Measurements from ENCODE around the gene LLGL1.

LLGL1 gene

DNA sequence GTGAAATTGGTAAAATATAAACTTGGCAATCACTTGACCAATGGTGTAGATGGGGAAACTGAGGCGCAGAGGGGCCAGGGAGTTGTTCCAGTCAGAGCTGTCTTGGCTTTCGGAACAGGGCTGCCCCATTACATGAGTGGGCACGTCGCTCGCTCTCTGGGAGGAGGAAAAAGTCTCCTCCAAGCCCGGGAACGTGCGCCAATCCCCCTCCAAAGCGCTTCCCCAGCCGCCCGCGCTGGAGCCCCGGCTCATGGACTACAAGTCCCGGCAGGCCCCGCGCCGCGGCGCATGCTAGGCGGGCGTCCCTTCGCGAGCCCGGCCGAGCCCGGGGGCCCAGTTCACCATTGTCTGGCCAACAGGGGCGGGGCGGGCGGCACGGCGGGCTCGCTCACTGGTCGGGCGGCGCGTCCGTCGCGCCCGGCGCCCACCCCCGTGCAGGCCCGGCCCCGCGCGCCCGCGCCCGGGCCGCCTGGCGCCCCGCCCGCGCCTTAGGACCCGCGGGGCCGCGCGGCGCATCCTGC lies at the start of gene LLGL1:
TSS of gene LLGL1 (plus strand) at position 515 of the 521 bp plus-strand sequence. CDS start 48 bp downstream, outside the sequence.
- in situ Hi-C loops (cut with HindIII; ENCODE audit: low sequenced_read_pairs) = no loop called here

DNA sequence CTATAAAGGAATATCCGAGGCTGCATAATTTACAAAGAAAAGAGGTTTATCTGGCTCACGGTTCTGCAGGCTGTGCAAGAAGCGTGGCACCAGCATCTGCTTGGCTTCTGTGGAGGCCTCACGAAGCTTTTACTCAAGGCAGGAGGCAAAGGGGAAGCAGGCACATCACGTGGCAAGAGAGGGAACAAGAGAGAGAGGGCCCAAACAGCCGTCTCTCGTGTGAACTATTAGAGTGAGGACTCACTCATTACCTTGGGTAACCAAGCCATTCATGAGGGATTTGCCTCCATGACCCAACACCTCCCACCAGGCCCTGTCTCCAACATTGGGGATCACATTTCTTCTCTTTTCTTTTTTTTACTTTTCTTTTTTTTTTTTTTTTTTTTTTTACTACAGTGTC lies 49.3 kb upstream of the LLGL1 start:
- in situ Hi-C loops (cut with HindIII; ENCODE audit: low sequenced_read_pairs) = no loop called here

DNA sequence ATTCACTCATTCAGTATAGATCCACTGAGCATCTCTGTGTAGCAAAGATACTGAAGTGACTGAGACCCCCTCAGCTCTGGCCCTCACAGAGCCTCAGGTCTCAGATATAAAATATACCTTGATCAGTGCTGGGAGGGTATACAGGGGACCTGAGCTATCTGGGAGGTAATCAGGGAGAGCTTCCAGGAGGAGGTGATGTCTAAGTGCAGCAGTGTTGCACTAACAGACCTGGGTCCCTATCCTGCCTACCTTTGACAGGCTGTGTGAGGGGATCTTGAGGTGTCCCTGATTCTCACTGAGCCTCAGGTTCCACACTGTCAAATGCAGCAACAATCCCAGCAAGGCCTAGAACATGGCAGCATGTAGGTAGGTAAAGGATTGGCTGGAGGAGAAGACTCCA lies 48.3 kb upstream of the LLGL1 start:
- in situ Hi-C loops (cut with HindIII; ENCODE audit: low sequenced_read_pairs) = no loop called here

DNA sequence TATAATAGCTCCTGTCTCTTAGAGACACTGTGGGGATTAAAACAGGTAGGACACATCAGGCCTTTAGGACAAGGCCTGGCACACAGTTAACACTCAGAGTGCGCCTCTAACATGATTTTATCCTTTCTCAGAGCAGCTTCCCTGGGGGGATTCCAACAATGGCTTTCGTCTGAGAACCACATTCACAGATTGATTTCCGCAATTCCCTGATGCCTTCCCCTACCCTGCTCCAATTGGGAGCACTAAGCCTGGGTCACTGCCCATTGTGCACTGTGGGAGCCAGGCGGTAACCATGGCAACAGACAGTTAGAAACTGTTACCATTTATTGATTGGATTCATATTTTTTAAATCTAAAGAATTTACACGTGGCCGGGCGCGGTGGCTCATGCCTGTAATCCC lies 47.7 kb upstream of the LLGL1 start:
- in situ Hi-C loops (cut with HindIII; ENCODE audit: low sequenced_read_pairs) = no loop called here

DNA sequence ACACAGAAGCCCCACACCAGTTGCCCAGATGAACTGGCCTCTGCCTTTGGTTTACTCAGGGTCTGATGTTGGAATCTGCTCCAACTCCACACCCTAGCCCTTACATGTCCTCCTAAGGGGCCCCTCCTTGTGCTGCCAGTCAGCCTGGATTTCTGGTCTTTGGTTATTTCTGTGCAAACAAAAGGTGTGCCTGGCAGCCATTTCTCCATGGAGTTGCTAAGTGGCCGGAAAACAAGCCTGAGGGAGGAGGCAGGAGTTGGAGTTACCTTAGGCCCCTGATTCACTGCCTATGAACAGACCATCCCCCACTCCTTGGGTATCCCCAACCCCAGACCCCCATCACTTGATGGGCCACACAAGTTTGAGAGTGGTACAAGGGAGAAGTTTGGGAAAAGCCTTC lies 46.2 kb upstream of the LLGL1 start:
- in situ Hi-C loops (cut with HindIII; ENCODE audit: low sequenced_read_pairs) = no loop called here

DNA sequence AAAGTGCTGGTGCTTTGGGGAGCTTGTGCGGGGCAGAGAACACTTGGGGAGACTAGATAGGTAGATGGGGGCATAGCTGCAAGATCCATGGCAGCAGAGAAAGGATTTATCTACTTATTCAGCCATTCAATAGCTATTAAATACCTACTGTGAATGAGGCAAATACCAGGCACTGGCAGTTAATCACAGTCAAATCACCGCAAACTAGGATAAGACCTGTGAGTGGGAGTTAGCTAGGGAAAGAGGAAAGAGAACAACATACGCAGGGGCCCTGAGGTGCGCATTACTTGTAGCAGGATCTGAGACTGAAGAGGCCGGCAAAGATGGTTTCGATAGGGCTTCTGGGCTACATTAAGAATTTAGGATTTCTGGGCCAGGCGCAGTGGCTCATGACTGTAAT lies 45.6 kb upstream of the LLGL1 start:
- in situ Hi-C loops (cut with HindIII; ENCODE audit: low sequenced_read_pairs) = no loop called here

DNA sequence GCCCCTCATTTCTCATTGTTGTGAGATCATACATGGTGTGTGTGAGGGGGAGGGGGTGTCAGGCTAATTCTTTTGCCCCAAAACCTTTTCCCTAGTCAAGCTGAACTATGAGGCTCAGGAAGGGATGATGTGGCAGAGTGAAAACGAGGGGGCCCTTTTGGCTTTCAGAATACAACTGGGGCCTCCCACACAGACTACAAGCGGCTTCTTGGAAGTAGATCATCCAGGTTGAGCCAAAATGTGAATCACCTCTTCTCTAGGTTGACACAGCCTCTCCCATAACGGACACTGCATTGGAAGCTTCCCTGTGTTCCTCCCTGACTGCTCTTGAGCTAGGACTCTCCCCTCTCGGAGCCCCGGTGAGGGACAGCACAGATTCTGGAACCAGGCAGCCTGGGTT lies 44.1 kb upstream of the LLGL1 start:
- in situ Hi-C loops (cut with HindIII; ENCODE audit: low sequenced_read_pairs) = no loop called here

DNA sequence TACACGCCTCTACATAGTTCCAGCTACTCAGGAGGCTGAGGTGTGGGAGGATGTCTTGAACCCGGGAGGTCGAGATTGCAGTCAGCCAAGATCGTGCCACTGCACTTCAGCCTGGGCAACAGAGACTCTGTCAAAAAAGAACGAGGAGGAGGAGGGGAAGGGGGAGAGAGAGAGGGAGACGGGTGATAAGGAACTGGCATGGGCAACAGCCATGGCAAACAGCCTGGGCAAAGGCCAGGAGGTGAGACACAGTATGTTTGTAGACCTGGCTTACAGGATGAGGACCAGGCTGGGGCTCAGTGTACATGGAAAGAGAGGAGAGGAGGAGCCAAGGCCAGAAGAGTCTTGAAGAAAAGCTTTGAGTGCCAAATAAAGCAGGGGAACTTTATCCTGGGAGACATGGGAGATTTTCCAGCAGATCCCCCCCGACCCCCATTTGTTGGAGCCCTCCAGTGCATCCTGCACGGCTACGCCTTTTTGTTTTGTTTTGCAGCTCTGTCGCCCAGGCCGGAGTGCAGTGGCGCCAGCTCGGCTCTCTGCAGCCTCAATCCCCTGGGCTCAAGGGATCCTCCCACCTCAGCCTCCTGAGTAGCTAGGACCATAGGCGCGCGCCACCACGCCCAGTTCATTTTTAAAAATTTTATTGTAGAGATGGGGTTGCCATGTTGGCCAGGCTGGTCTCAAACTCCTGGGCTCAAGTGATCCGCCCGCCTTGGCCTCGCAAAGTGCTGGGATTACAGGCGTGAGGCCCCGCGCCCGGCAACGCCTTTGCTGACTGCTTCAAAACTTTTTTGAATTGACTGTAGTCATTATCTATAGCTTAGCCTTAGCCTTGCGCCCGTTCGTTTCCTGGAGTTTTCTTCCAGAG lies 43.1 kb upstream of the LLGL1 start:
- in situ Hi-C loops (cut with HindIII; ENCODE audit: low sequenced_read_pairs) = no loop called here

DNA sequence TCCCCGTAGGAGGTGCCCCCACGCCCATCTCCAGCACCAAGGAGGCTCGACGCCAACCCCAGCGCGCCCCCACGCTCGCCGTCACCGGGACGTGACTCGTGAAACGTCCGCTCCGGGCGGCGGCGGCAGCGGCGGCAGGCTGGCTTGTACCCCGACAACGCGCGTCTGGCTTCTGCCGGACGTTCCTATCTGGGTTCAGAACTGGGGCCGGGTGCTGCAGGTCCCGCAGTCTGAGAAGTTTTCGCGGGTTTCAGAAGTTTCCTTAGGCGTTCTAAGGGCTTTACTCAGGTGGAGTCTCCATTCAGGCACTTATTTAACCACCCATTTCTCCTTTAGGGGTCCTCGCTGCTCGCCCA lies 42.5 kb upstream of the LLGL1 start:
- in situ Hi-C loops (cut with HindIII; ENCODE audit: low sequenced_read_pairs) = no loop called here

DNA sequence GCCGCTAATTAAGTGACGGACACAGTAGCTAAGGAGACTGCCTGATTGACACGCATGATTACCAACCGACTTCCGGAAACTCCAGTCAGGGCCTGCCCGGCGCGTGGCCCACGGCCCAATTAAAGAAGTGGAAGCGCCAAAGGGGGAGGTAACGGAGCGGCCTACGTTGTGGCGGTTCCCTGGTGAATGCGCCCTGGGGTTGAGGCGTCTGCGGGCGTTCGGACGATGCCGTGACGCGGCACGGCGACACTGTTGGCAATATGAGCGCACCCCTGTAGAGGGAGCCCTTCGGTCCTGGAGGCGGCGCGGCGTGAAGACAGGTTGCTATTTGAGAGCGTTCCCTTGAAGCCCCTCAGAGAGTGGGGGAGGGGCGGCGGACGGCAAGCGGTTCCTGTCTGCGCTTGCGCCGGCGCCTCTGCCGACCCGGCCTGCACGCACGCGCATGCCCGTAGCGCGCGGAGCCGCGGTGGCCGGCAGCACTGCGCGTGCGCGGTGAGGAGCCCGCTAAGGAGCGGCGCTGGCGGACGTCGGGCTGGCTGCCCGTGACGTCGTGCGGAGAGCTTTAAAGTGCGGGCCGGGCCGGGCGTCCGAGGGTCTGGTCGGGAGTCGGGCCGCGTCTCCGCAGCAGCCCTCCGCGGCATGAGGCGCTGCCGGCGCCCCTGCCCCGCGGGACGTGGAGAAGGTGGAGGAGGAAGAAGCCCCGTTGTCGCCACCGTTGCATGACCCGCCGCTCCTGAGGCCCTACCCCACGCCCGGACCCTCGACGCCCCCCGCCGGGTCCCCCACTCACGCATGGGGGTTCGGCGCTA lies 41.9 kb upstream of the LLGL1 start, which contains the start of gene ALKBH5:
TSS of gene ALKBH5 (plus strand) at position 495 of the 809 bp plus-strand sequence. CDS start 416 bp downstream, outside the sequence.
- in situ Hi-C loops (cut with HindIII; ENCODE audit: low sequenced_read_pairs) = no loop called here

DNA sequence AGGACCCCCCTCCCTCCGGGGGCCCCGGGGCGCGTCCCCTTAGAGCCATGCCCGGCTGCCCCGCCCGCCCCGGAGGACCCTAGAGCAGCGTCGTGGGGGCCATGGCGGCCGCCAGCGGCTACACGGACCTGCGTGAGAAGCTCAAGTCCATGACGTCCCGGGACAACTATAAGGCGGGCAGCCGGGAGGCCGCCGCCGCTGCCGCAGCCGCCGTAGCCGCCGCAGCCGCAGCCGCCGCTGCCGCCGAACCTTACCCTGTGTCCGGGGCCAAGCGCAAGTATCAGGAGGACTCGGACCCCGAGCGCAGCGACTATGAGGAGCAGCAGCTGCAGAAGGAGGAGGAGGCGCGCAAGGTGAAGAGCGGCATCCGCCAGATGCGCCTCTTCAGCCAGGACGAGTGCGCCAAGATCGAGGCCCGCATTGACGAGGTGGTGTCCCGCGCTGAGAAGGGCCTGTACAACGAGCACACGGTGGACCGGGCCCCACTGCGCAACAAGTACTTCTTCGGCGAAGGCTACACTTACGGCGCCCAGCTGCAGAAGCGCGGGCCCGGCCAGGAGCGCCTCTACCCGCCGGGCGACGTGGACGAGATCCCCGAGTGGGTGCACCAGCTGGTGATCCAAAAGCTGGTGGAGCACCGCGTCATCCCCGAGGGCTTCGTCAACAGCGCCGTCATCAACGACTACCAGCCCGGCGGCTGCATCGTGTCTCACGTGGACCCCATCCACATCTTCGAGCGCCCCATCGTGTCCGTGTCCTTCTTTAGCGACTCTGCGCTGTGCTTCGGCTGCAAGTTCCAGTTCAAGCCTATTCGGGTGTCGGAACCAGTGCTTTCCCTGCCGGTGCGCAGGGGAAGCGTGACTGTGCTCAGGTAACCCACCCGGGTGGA lies 41.0 kb upstream of the LLGL1 start:
- in situ Hi-C loops (cut with HindIII; ENCODE audit: low sequenced_read_pairs) = no loop called here

DNA sequence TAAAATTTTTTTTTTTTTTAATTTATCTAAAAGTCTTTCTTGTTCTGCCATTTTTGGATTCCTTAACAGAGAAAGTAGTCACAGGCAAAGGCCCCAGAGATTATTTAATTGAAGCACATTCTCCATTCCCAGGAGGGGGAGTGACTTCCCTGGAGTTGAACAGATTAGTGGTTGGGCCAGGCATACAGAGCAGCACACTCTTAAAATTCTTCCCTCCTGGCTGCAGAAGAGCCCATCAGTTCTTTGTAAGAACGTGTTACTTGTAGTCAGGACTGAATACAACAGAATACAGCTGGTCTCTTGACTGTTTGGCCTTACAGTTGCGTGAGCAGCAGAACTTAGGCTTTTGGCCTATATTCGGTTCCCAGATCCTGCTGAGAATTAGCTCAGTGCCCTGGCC lies 40.0 kb upstream of the LLGL1 start:
- in situ Hi-C loops (cut with HindIII; ENCODE audit: low sequenced_read_pairs) = no loop called here

DNA sequence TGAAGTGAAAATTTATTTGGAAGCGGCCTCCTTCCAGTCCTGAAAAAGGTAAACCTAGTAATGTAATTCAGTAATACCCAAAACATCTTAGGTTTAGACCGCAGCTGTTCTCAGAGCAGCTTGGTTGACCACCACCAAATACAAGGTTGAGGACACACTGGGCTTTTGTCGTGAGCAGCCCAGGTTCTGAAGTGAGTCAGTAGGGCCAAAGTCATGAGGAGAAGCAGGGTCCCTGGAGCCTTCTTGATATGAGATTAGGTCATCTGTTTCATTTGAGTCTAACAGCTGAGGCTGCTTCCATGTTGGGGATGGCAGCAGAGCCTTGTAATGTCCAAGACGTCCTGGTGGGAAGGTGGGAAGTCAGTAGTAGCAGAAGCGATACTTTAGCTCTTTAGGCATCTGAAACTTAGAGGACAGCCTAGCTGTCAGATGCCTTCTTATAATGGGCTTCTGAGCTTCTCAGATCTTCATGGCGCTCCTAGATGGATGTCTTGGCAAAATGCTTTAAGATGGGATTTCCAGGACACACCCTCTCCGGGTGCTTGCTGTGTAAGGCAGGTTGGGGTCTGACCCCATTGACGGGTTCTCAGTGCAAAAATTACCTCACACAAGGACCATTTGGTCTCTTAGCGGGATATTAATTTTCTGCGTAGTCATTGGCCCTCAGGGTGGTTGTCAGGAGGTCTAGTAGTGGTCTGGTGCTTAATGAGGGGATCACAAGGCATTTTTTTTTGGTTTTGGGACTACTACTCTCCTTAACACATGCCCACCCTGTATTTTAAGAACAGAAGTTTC lies 39.4 kb upstream of the LLGL1 start:
- in situ Hi-C loops (cut with HindIII; ENCODE audit: low sequenced_read_pairs) = no loop called here

DNA sequence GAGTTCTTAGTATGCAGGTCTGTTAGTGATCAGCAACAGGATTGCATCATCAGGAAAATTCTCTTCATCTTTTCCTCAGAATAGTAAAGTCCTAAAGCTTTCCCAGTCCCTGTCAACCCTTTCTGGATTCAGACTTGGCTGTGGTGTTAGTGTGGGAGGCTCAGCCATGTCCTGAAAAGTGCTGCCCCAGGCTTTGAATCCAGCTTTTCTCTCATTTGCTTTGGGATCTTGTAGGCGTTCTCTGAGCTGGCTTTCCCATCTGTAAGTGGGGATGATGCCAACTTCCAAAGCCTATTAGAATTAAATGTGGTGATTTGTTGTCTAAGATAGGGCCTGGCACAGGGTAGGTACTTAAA lies 38.8 kb upstream of the LLGL1 start:
- in situ Hi-C loops (cut with HindIII; ENCODE audit: low sequenced_read_pairs) = no loop called here

DNA sequence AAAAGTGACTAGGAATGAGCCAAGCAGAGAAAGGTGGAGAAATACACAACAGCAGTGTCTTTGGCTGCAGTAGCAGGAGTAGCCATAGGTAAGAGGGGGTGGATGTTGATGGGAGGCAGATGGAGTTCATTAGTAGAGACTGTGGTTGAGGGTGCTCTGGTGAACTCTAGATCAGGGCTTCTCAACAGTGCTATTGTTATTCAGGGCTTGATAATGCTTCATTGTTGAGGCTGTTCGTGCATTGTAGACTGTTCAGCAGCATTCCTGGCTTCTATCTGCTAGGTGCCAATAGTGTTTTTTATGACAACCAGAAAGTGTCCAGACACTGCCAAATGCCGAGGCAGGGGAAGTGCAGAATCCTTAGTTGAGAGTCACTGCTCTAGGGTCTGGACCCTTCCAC lies 38.2 kb upstream of the LLGL1 start:
- in situ Hi-C loops (cut with HindIII; ENCODE audit: low sequenced_read_pairs) = no loop called here

DNA sequence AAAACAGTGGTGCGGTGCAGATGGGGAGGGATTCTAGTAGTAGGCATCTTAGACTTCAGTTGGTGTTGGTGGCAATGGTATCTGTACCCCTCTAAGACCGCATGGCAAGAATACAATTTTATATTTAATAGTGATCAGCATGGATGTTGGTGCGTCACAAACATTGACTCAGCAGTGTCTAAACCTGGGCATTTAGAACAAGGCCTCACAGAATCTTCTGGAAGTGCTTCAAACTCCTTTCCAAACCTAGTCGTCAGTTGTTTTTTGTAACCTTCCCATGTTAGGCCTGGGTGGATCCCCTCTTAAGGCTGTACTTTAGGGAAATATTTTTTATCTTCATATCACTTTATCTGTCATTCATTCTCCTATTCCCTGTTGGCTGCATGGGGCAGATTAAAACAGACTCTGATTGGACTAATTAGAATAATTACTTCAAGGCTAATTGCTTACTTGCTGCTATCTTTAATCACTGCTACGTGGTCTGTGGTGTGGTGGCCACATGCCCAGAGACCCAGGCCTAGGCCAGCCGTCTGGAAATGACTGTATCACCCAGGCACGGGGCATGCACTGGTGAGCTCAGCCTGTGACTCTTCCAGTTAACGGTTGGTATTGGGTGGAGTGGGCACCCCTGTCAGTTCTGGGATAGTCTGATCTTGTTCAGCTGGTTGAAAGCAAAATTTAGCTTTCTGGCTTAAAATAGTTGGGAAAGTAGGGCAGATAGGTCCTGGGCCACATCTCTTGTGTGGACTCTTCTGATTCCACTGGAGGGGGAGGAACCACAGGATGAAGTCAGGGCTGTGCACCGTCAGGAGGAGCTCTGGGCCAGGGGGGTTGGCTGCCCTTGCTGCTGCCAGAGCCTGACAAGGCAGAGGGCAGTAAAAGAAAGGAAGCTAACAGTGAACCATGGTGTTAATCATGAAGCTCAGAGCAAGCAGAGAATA lies 37.3 kb upstream of the LLGL1 start:
- in situ Hi-C loops (cut with HindIII; ENCODE audit: low sequenced_read_pairs) = no loop called here

DNA sequence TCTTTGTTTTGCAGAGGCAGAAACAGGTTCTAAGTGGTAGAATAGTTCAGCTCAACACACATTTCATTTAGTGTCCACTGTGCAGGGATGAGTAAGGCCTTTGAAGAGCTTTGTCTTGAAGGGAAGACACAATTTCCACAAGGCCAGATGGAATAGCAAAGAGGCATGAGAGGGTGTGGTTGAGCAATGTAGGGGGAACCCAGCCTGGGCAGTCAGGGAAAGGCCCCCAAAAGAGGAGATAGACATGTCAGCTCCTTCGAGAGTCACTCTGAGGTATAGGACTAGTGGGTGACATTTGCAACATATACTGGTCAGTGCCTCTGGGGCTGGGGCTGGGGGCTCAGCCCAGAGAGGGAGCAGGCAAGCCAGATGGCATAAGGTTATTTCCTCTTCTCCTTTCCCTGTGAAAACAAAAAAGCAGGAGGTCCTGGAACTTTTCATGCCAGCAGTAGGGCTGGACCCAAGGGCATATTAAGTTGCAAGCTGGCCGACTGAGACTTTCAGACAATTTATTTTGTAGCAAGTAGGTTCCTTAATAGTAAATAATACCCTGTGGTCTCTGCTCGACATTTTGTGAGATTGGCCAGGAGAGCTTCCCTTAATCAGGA lies 34.7 kb upstream of the LLGL1 start:
- in situ Hi-C loops (cut with HindIII; ENCODE audit: low sequenced_read_pairs) = no loop called here

DNA sequence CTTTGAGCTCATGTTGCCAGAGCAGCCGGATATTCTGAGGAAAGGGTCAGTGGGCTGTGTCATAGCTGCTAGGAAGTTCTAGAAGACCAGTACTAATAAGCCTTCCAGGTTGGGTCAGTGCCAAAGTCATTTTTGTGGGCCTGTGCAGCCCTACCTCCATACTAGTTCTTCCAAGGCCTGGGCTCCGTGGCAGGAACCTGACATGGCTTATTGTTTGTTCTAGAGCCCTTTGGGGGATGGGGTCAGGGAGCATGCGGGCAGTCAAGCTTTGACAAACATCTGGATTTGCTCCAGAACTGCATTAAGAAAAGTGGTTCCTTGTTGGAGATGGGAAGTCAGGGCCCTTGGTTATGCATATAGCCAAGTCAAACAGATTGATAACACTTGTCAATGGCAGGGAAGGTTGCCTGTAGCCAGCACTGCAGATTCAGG lies 34.2 kb upstream of the LLGL1 start:
- in situ Hi-C loops (cut with HindIII; ENCODE audit: low sequenced_read_pairs) = no loop called here

DNA sequence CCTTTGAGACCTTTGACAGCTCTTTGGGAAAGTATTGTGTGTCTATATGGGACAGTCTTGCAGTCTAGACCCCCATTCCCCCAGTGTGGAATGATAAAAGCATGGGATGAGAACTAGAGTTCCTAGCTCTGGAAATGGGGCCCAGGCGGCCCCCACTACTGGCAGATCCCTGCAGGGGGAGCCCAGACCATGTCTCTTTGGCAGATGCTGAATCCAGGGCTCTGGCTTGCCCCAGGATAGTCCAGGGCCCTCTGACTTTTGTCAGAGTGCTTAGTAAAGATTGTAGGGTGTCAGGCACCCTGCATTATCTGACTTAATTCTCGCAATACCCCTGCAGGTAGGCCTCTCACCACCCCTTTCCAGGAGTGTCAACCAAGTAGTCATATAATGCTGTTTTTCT lies 33.5 kb upstream of the LLGL1 start:
- in situ Hi-C loops (cut with HindIII; ENCODE audit: low sequenced_read_pairs) = no loop called here
